Loucy (cell line): ENCODE results near the gene ZNF541.

Experiments used
- CTCF ChIP-seq: fragments of 200-600 bp; sonication (generic); conservative IDR thresholded peaks from 2 replicates; pipeline ENCODE4 v1.5.1; 2014; ENCODE audit warnings: mild to moderate bottlenecking, antibody characterized with exemption, low read length
- EZH2phosphoT487 ChIP-seq: fragments of 200-600 bp; IDR thresholded peaks from 2 replicates; pipeline ENCODE4 v1.6.1; 2018; ENCODE audit warnings: antibody characterized with exemption, mild to moderate bottlenecking, moderate library complexity, borderline replicate concordance

GRCh38 chr19:47526798-47527197 is 46.1 kb downstream of the ZNF541 start:
- TF ChIP-seq CTCF: no peak
- TF ChIP-seq EZH2phosphoT487: no peak
